ENCODE measurements around the gene ASCC1. TPM values are rescaled to one million over a fixed set of nuclear protein-coding genes. Genes with fewer than 3 reads are reported as not detected.
A peak's percentile ranks its signal among the peaks of the same experiment; 100 is the strongest.

Gene ASCC1
- polyA plus RNA-seq, 1 experiment = 18.5 TPM

DNA sequence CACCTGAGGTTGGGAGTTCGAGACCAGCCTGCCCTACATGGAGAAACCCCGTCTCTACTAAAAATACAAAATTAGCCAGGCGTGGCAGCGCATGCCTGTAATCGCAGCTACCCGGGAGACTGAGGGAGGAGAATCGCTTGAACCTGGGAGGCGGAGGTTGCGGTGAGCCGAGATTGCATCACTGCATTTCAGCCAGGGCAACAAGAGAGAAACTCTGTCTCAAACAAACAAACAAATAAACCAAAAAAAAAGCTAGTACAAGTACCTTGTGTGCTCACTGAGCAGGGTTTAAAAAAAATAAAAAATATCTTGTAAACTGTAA lies 116.5 kb downstream of the ASCC1 start:
- CTCF ChIA-PET = no interaction called here
- Histone ChIP-seq H3K4me3 (ENCODE audit: low read depth, low read length) (no peak overlapping the region), H3K27me3 (ENCODE audit: control insufficient read depth, insufficient read depth, low read length) (no peaks in the 10 kb centered on the region), H3K36me3 (ENCODE audit: control insufficient read depth, insufficient read depth, low read length) (no peaks in the 10 kb centered on the region; the same call in 1 of the 2 replicates)
- DNase-seq (ENCODE audit: low read depth) = no peak
- TF ChIP-seq, protein P1, sequence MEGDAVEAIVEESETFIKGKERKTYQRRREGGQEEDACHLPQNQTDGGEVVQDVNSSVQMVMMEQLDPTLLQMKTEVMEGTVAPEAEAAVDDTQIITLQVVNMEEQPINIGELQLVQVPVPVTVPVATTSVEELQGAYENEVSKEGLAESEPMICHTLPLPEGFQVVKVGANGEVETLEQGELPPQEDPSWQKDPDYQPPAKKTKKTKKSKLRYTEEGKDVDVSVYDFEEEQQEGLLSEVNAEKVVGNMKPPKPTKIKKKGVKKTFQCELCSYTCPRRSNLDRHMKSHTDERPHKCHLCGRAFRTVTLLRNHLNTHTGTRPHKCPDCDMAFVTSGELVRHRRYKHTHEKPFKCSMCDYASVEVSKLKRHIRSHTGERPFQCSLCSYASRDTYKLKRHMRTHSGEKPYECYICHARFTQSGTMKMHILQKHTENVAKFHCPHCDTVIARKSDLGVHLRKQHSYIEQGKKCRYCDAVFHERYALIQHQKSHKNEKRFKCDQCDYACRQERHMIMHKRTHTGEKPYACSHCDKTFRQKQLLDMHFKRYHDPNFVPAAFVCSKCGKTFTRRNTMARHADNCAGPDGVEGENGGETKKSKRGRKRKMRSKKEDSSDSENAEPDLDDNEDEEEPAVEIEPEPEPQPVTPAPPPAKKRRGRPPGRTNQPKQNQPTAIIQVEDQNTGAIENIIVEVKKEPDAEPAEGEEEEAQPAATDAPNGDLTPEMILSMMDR (IDR thresholded peaks at IDR 0.05; ENCODE audit: insufficient read depth, low read depth, low read length) = no peak
- POLR2A ChIA-PET = no interaction called here

- Histone ChIP-seq H3K36me3 (ENCODE audit: control insufficient read depth, insufficient read depth, low read length) (no peaks in the 10 kb centered on the region; the same call in 1 of the 2 replicates), H3K27me3 (ENCODE audit: control insufficient read depth, insufficient read depth, low read length) (no peaks in the 10 kb centered on the region), H3K4me3 (ENCODE audit: low read depth, low read length) (no peak overlapping the region)
- no peak for DNase-seq (ENCODE audit: low read depth)
- ChIA-PET CTCF (no interaction called here), POLR2A (no interaction called here)
- TF ChIP-seq, protein P1 (IDR thresholded peaks at IDR 0.05; ENCODE audit: insufficient read depth, low read depth, low read length) = no peak
These were observed 117.1 kb downstream of the ASCC1 start for GRCh38 chr10:72098836-72099599.

- ChIA-PET POLR2A (no interaction called here), CTCF (no interaction called here)
- DNase-seq (ENCODE audit: low read depth) = no peak
- Histone ChIP-seq H3K36me3 (ENCODE audit: control insufficient read depth, insufficient read depth, low read length) (no peaks in the 10 kb centered on the region; the same call in 1 of the 2 replicates), H3K27me3 (ENCODE audit: control insufficient read depth, insufficient read depth, low read length) (no peaks in the 10 kb centered on the region), H3K4me3 (ENCODE audit: low read depth, low read length) (no peak overlapping the region)
- TF ChIP-seq, protein P1 (IDR thresholded peaks at IDR 0.05; ENCODE audit: insufficient read depth, low read depth, low read length) = no peak
These were observed 117.7 kb downstream of the ASCC1 start for GRCh38 chr10:72098301-72098835.

- no peak overlapping the region for H3K4me3 ChIP-seq (ENCODE audit: low read depth, low read length)
- H3K36me3 ChIP-seq (ENCODE audit: control insufficient read depth, insufficient read depth, low read length) = no peaks in the 10 kb centered on the region; the same call in 1 of the 2 replicates
- TF ChIP-seq, protein P1 (IDR thresholded peaks at IDR 0.05; ENCODE audit: insufficient read depth, low read depth, low read length) = no peak
- no peaks in the 10 kb centered on the region for H3K27me3 ChIP-seq (ENCODE audit: control insufficient read depth, insufficient read depth, low read length)
- peak; percentile 52 for DNase-seq (ENCODE audit: low read depth)
- ChIA-PET POLR2A (no interaction called here), CTCF (interaction anchor here (1.0 to 1.3 kb wide), 2 partner anchors 9 to 28 kb away, joined by 3 to 4 read pairs; partner anchors contain the start of gene SPOCK2)
These were observed 118.4 kb downstream of the ASCC1 start for GRCh38 chr10:72097448-72098300.

All from BJ (cell line).